Activated CD8-positive, alpha-beta memory T cell treated with anti-CD3 and anti-CD28 coated beads for 48 hours (primary cell): ENCODE measurements around the gene DIPK1A.
"Not testable (repeated sequence)": the region's sequence is repeated elsewhere in the genome, so short reads cannot be mapped to it uniquely, and the experiment has no call there.

Experiments
- DNase-seq, 3 experiments: peaks; one replicate each; pipeline ENCODE4 v3.0.0-alpha.2; 2020; ENCODE audit warnings: low read depth in 2 of 3, low spot score in 2 of 3

DIPK1A gene

DNA sequence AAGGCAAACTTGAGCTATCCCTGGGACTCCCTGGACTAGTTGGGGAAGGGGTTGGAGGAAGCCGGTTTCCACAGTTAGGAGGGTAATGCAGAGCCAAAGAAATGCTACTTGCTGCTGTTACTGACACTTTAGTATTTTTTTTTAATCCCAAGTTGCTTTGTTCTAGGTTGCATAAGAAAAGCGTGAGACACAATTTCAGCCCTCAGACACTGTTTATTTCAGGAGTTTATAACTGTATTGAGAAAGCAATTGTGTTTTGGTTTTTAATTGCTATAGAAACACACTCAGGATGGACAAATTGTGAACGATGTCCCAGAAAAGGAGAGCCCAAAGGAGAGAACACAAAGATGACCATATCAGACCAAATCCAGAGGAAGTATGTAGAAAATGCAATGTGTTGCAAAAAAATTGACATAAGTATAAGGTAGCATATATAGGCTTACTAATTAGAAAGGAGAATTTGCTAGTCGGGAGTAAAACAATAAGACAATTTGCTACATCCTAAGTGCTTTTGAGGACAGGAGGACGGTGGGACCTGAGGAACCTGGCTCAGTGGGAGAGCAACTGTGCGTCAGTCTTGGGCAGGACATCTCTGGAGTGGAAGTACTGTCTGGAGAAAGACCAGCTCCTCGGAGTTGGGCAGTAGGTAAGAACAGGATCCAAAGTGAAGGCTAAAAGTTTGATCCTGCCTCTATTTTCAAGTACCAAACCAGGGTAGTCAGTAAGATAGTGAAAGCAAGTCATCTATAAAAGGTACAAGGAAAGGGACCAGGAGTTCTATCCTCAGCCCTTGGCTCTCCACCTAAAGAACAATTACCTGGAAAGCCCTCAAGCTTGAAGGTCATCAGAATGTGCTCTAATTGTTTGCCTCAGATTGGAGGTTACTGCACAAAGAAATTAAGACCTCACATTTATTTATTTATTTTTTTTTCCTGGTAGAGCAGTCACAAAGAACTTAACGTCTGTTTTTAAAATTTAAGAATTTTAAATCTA, 39.9 kb downstream of the DIPK1A start:
- no peak for DNase-seq

DNA sequence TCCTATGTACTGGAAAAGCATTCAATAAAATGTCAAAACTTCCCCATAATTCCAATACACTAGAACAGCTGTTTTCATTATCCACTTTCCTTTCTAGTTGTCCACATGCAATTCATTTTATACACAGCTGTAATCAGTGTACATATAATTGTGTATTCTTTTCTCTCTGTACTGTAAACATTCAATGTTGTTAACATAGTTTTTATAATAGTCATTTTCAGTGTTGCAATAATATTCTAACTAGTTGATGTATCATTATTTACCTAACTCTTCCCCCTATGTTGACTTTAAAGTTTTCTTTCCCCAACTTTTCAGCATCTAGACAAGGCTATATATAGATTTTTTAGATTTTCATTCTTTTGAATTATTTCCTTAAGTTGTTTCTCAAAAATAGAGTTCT, 44.4 kb downstream of the DIPK1A start:
- no peak for DNase-seq

DNA sequence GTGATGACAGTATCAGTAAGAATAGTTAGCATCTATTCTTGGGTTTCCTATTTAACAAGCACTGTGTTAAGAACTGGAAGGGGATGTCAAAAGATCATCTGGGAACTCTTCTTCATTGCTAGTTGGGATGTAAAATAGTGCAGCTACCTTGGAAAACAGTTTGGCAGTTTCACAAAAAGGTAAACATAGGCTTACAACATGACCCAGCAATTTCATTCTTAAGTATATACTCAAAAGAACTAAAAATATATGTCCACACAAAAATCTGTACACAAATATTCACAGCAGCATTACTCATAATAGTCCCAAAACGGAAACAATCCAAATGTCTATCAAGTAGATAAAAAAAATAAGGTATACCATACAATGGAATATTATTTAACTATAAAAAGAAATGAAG, 45.7 kb downstream of the DIPK1A start:
- DNase-seq = no peak

DNA sequence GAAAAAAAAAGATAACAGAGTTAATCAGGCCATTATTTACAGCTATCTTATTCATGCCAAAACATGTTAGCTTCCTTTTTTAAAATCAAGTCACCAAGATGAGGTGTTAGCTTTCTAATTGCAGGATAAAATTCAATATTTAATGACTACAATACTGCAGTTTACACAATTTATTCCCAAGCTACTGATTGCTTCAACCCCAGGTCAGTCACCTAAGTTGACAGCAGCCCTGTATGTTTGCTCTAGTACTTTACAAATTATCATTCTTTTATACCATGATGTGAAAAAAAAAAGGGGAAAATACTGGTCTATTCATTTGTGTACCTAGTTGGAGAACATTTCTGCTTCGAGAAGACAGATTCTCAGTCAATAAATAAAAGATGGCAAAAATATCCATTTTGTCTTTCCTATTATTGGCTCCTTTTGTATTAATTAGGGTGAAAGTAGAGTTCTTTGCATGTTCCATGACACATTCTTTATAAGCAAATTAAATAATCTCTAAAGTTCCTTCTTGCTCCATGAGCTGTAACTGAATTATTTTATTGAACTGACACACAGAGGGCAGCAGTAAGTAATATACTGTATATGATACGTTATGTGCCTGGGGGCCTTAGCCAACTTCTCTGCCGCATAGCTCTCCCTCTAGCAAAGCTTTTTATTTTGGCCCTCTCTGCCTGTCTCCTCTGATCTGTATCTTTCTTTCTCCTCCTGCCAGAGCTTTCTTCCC, 48.0 kb downstream of the DIPK1A start:
- no peak for DNase-seq

DNA sequence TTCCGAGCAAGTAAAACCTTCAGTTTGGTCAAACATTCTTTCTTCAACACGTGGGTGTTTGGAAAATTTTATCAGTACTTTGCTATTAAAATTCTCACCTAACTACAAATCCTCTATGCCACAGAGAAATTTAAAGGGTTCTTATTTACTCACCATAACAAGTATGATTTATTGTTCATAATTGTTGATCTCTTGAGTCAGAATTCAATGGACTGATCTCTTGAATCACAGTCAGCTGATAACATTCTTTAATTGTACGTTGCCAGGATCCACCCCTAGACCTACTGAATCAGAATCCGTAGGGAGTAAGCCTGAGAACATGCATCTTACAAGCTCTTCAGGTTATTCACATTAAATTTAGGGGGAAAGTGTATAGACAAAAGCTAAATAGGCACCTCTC, 51.2 kb downstream of the DIPK1A start:
- DNase-seq = no peak

DNA sequence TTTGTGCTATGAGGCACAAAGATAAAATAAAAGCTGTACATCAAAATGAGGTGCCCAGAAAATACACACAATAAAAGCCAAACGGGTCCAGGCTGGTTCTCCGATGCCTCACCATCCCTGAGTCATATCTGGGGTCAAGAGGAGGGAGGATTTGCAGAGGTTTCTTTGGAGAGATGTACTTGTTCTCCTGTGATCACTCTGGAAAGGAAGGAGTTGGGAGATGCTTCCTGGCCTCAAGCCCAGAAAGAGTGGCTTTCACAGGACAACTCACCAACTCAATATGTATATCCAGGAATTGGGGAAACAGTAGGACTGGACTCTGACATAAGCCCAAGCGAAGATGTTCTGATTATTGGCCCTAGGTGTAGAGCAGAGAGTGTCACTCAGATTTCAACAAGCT, 51.9 kb downstream of the DIPK1A start:
- no peak for DNase-seq

DNA sequence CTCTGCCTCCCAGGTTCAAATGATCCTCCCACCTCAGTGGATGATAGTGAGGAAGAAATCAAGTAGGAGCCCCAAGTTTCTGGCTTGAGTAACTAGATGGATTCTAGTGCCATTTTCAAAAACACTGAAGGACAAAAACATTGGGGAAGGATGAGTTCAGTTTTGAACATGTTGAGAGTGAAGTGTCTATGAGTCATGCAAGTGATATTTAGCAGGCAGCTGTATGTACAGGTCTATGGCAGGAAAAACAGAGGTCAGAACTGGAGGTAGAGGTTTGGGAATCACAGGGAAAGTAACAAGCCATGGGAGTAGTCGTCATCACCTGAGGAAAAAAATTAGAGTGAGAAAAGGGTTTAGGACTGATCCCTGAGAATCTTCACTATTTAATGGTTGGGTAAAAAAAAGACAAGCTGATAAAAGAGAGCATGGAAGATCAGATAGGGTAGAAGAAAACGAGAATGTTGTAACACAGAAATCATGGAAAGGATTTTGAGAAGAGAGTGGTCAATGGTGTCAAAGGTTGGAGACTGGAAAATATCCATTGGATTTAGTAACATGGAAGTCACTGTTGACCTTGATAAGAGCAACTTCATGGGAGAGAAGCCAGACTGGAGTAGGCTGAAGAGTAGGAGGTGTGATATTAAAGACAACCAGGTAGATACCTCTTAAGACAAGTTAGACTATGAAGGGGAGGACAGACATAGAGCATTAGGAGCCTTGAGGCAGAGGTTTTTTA, 53.1 kb downstream of the DIPK1A start:
- DNase-seq = no peak

DNA sequence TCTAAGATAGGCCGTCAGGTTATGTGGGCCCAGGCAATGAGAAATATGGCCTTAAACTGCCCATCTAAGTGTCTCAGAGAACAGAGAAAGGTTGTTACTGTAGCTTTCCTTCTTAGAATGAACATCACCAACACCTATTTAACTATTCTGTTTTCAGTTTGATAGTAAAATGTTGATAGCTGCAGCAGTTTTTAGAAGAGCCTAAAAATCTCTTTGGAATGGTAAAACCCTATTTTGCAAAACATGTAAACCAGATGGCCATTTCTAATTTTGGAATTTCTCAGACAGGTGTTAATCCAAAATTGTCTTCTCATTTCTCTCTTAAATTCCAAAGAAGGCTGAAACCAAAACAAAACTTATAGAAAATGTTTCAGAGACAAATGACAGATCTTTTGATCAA, 57.5 kb downstream of the DIPK1A start:
- no peak for DNase-seq

DNA sequence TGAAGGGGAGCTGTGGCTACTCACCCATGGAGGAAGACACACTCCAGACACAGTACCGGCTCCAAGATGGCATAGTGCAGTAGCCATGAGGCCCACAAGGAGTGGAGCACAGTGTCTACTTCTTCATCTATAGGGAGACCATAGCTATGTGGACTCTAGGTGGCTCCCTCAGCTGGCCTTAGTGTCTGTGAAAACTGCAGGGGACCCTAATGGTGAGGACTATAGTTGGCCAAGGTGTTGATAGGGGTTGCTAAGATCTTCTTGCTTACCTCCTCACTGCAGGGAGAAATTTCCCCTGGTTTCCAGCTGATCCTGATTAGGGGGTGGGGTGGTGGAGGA, 58.9 kb downstream of the DIPK1A start:
- no peak for DNase-seq

DNA sequence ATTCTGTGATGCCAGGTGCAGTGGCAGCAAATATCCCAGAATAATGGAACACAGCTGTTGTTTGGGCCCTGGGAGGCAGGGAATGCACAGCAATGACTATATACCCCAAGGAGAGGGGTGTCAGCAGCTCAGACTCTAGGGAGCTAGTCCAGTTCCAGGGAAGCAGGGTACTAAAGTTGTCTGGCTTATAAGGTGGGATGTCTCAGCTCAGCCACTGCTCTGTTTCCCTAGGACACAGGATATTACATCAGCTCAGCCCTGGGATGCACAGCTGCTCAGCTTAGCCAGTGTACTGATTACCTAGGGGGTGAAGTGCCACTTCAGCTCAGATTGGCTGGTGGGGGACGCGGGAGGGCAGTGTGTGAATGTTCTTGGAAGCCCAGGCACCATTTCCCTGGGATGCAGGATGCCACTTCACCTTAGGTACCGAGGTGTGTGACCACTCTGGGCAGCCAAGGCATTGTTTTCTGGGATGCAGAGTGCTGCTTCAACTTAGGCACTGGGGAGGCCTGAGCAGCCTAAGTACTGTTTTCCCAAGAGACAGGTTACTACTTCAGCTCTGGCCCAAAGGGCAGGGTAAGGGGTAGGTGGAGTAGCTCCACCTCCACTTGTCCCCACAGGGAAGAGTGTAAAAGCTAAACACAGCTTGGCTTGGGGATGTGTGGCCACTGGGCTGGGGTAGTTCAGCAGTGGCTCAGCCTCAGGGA, 59.4 kb downstream of the DIPK1A start:
- no peak for DNase-seq

DNA sequence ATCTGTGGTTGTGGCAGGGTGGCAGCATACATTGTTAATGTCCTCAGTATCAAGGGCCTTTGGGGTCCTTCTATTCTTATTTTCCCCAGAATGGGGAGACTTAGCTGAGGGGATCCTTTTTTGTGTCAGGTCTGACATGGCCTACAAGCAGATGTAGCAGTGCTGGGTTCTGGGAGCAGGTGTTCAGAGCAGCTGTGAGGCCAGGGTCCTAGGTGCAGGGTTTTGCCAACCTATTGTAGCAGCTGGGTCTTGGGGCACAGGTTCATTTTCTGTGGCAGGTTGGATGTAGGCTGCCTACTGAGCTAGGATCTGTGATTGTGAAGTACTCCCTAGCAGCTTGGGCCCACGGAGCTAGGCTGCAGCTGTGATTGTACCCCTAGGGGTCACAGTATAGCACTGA, 60.1 kb downstream of the DIPK1A start:
- no peak for DNase-seq

DNA sequence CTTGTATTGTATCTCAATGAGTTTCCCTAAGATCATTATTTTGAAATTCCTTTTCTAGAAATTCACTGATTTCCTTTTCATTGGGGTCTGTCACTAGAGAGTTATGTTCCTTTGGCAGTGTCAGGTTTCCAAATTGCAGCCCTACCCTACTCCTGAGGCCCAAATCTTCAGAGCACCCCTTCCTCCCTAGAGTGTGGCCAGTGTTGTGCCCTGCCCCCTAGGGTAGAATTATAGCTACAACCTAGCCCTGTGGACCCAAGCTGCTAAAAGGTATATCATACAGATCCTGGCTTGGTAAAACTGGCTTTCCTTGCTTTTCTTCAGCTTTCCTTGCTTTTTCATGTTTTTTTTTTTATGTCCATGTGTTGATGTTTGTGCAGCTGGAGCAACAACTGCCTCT, 60.7 kb downstream of the DIPK1A start:
- no peak for DNase-seq

DNA sequence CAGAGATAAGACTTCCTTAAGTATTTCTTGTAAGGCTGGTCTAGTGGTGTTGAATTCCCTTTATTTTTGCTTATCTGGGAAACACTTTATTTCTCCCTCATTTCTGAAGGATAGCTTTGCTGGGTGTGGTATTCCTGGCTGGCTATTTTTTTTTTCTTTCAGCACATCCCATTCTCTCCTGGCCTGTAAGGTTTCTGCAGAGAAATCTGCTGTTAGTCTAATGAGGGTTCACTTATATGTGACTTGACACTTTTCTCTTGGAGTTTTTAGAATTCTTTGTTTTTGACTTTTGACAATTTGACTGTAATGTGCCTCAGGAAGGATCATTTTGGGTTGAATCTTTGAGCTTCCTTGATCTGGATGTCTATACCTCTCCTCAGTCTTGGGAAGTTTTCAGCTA, 61.5 kb downstream of the DIPK1A start:
- DNase-seq = no peak

DNA sequence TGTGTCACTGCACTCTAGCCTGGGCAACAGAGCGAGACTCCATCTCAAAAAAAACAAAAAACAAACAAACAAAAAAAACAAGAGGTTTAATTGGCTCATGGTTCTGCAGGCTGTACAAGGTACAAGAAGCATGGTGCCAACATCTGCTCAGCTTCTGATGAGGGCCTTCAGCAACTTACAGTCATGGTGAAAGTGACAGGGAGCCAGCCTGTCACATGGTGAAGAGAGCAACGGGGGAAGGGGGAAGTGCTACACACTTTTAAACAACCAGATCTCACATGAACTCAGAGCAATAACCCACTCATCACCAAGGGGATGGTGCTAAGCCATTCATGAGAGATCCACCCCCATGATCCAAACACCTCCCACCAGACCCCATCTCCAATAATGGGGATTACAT, 63.2 kb downstream of the DIPK1A start:
- not testable (repeated sequence) for DNase-seq

DNA sequence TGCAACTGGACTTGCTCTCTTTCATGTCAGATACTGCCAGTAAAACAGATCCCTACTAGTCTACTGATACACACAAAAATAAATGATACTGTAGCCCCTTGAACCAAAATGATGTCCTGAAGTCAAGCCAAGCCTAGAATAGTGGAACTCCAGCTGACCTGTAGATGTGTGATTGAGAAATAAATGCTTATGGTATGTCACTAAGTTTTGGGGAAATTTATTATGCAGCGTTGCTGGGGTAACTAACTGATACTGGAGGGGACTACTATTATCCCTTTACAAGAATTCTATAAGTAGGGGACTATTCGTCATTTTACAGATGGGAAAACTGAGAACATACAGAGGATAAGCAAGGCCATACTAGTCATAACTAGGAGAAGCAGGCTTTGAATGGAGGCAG, 73.8 kb downstream of the DIPK1A start:
- DNase-seq = no peak

DNA sequence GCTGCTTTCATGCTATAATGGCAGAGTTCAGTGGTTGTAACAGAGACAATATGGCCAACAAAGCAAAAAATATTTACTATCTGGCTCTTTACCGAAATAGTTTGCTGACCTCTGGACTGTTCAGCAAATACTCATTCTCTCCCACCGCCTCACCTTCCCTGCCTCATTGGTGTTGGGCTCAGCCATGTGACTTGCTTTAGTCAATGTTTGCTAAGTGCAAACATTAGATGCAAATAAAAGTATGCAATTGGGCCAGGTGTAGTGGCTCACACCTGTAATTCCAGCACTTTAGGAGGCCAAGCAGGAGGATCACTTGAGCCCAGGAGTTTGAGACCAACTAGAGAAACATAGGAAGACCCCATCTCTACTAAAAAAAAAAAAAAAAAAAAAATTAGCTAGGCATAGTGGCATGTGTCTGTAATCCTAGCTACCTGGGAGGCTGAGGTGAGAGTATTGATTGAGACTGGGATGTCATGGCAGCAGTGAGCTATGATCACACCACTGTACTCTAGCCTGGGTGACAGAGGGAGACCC, 74.3 kb downstream of the DIPK1A start:
- no peak for DNase-seq

DNA sequence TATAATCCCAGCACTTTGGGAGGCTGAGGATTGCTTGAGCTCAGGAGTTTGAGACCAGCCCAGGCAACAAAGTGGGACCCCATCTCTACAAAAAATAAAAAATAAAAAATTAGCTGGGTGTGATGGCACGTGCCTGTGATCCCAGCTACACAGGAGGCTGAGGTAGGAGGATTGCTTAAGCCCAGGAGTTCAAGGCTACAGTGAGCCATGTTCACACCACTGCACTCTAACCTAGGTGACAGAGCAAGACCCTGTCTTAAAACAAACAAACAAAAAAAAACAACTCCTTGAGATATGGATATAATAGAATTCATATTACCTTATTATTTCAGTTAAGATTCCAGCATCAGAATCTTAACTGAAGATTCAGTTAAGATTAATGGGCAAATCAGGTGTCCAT, 77.1 kb downstream of the DIPK1A start:
- DNase-seq = no peak

DNA sequence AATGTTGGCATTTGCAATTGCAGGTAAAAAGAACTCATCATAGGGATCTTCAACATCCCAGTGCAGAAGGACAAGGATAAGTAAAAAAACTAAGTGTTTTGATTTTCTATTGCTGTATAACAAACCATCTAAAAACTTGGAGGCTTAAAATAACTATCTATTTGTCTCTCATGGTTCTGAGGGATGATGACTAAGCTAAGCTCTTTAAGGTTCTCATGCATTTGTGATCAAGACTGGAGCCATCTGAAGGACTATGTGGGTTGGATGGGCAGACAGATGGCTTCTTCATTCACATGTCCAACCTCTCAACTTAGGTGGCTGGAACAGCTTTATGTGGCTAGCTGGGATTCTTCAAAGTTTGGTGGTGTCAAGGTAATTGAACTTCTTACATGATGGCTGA, 78.0 kb downstream of the DIPK1A start:
- no peak for DNase-seq

DNA sequence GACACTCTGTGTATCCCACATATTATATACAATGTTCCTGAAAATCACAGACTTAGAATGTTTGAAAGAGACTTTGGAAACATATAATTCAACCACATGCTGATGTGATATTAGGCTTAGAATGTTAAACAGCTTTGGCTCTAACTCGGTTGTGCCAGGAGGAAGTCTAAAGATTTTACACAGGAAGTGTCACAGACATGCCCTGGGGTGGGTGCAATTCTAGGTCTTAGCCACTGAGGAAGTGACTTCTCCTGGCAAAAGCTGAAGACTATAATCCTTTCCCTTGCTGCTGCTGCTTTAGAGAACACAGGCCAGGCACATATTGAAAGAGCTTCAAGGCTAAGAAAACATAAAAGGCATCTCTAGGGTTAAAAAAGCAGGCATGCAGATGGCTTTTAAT, 78.4 kb downstream of the DIPK1A start:
- DNase-seq = no peak

DNA sequence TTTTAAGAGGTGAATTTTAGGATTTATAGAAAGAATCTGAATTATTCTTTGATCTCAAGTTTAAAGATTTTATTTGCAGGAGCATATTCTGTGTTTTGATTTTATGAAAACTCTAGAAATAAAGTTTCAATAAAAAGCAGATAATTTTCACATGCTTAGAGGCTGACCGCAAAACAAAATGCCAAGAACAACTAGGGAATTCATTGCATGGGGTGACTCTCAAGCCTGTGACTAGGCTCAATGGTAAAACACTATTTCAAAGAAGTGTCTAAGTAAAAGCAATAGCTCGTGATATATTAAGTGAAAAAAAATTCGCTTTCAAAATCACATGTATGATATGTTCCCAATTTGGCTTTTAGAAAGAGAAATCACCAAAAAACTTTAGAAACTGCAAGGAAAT, 79.9 kb downstream of the DIPK1A start:
- DNase-seq = no peak
